ENCODE measurements around the gene BRAT1.
"Not testable (repeated sequence)": the region's sequence is repeated elsewhere in the genome, so short reads cannot be mapped to it uniquely, and the experiment has no call there.

Gene BRAT1

DNA sequence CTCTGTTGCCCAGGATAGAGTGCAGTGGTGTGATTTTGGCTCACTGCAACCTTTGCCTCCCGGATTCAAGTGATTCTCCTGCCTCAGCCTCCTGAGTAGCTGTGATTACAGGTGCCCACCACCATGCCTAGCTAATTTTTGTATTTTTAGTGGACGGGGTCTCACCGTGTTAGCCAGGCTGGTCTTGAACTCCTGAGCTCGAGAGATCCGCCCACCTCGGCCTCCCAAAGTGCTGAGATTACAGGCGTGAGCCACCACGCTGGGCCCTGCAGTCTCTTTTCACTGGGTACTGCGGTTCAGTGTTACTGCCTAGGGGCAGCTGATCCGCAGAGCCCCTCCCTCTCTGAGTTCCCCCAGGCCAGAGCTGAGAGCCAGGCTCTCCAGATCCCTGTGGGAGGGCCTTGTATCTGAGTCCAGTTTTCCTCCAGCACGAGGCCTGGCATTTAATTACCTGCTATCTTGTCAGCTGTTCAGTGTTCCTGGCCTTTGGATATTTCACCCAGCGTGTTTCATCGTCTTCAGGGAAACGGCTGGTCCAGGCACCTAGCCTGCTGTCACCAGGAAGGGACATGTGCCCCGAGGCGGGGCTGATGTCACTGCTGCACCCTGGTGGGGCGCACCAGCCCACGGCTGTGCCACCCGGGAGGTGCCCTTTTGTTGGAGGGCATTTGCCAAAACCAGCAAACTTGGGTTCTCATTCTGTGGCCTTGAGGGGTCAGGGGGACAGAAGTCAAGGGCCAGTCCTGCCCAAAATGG lies 19.3 kb downstream of the BRAT1 start:
- DNase-seq, result not testable (repeated sequence)

- not testable (repeated sequence) for DNase-seq
Measured at GRCh38 chr7:2534214-2534613, 21.1 kb downstream of the BRAT1 start.

- DNase-seq, result not testable (repeated sequence)
Measured at GRCh38 chr7:2533566-2533965, 21.8 kb downstream of the BRAT1 start.

GRCh38 chr7:2532816-2533215 lies 22.5 kb downstream of the BRAT1 start:
- not testable (repeated sequence) for DNase-seq

DNA sequence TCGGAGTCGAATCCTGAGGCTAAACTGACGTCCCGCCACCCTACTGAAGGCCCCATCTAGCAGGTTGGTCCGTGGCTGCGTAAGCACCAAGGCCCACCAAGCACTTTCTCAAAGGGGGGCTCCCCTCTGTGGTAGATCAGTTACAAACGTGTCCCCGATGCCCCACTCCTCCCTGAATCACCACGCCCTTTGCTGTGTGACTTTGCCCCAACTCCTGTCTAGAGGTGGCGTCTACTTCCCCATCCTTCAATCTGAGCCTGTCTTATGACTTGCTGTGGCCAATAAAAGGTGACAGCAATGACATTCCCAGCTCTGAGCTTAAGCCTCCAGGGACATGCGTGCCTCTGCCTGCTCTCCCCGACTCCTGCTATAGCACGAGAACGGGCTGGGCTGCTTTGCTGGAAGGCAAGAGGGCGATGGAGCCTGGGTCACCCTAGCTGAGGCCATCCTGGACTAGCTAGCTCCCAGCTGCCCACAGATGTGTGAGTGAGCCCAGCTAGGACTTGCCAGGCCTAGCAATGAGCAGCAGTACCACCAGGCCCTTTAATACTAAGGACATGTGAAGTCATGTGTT lies 23.0 kb downstream of the BRAT1 start:
- DNase-seq, result not testable (repeated sequence)

GRCh38 chr7:2531796-2532110 lies 23.6 kb downstream of the BRAT1 start:
- not testable (repeated sequence) for DNase-seq

DNA sequence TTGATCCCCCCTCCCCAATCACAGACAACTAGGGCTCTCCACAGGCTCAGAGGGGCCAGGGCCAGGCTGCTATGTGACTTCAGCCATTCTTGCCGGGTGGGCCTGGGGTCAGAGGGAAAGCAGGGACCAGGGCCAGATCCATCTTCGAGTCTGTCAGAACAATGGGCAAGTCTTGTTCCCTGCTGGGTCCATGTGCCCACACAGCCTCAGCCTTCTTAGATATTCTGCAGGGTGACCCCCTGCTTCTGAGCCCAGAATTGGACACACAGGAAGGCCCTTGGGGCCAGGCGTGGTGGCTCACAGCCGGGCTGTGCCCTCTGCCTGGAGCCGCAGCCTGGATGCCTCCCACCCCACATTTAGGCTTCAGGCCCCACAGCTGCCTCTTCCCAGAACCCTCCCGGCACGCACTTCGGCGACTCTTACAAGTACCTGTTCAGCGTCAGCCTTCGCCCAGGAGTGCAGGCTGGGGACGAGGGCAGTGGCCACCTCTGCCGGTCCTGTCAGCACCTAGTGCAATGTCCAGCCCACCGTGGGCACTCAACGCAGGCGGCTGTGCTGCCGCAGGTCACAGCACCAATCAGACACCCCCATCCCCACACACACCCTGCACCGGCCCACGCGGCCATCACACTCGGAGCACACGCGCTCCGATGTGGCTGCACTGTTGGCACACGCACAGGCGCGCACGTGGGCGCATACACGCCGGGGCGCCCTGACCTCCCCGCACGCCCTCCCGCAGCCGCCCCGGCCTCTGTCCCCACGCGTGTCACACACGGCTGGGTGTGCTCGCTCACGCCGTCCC lies 24.1 kb downstream of the BRAT1 start:
- not testable (repeated sequence) for DNase-seq

GRCh38 chr7:2530071-2530987 lies 25.0 kb downstream of the BRAT1 start:
- no peak for DNase-seq

- no peak for DNase-seq
Measured at GRCh38 chr7:2529161-2530070, 25.9 kb downstream of the BRAT1 start.

DNA sequence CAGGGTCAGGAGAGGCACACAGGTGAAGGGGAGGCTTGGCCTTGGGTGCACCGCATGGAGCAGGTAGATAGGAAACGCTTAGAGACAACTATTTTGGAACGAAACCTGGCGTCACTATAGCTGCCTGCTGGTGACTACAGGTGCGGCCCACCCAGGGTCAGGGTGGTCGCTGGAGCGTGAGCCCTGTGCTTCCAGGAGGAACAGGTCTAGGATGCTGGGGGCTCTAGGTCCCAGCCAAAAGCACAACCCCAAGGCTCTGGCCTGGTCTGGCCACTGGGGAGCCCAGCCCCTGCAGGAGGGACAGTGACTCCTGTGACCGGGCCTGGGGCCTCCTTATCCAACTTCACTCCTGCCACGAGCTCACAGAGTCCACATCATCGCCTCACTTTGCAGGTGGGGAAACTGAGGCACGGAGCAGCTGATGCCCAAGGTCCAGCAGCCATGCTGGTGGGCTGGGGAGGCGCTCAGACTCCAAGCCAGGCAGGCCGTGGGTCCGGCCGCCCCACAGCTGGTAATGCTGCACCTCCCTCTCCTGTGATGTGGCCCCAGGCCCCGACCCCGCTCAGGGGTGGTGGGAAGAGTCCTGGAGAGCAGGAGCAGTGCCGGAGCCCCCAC lies 26.7 kb downstream of the BRAT1 start:
- no peak for DNase-seq

DNA sequence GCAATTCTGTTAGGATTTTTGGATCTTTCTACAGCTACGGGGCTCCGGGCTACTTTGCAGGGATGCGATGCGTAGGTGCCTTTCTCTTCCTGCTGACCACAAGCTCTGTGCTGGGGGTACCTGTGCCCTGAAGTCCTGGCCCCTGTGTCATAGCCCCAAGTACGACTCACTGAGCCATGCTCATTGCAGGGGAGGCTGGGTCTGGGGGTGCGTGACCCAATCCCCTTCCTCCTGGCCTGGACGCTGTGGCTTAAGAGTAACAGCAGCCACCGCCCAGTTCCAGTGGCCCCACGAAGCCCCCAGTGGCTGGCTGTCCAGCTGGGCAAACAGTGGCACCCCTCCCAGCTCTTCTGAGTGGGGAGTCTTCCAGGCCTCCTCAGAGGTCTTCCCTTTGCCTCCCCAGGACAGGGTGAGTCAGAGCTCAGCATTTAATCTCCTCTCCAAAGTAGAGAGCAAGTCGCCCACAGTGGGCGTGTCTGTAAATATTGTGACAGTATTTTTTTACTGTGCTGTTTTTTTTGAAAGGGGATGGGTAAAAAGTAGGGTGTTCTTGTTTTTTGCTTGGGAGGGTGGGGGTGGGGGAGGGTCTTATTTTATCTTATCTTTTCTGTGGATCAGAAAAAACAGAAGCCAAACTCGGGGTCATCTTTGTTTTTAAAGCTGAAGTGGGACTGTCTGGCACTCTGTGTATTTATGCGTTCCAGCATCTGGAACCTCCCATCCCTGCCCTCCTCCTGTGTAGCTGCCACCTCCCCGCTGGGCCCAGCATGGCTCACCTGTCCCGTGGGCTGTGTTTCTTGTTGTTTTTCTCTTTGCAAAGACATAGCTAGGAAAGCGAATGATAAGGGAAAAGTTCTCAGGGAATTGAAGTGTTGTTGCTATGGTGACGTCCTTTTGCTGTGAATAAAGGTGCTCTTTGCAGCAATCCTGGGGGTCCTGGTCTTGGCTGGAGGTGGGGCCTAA lies 27.5 kb downstream of the BRAT1 start:
- peak; percentile 21 for DNase-seq

DNA sequence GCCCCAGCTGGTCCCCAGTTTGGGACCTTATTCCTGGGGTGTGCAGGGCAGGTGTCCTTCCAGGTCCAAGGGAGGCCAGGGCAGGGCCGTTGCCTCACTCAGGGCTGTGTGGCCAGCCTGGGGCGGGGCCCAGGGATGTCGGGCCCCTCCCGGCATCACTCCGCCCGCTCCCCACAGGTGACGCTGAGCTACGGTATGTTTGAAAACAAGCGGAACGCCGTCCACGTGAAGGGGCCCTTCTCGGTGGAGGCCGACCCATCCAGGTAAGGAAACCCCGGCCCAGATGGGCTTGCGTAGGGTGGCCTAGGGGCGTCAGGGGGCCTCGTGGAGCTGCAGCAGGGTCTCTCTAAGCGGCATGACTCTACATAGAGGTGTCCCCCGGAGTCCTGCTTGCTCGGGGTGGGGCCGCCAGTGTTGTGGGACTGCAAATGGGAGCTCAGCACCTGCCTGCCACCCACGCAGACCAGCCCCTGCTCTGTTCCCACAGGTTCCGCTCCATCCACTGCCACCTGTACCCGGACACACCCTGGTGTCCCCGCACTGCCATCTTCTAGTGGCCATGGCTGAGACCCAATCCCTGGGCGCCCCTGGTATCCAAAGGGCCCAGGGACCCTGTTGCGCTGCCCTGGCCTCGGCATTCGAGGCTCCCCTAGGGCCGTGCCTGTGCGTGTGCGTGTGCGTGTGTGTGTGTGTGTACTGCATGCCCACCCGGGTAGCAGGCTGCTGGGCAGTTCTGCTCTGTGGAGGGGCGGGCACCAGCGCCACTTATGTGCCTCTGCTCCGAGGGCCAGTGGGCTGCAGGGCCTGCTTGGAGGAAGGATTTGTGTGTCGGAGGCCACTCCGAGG lies 28.4 kb downstream of the BRAT1 start:
- no peak for DNase-seq

GRCh38 chr7:2525658-2526630 lies 29.4 kb downstream of the BRAT1 start:
- DNase-seq, result peak; percentile 18

DNA sequence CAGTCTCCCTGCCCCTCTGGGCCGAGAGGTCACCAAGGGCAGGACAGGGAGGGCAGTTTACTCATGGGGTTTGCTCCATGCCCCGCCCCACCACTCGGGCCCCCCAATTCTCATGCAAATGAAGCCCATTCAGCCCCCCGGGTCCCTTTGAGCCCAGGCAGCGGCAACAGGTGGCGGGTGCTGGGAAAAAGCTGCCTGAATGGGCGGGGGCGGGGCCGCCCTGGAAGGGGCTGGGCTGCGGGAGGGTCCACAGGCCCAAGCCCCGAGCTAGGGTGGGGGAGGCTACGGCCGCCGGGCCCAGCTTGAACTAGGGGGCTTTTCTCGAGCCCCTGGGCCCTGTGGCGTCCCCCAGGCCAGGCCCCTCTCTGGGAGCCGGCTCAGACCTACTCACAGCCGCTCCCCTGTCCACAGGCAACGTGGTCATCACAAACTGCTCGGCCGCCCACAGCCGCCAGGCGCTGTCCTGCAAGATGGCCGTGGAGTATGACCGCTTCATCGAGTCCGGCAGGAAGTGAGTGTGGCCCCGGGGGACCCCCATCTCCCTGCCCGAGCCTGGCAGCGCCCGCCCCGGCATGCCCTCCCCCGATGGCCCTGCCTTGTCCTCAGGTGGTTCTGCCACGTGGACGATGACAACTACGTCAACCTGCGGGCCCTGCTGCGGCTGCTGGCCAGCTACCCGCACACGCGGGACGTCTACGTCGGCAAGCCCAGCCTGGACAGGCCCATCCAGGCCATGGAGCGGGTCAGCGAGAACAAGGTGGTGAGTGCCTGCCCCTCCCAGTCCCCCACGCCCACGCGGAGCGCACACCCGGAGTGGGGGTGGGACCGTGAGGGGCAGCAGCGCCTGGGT lies 30.3 kb downstream of the BRAT1 start:
- peak; percentile 49 for DNase-seq

- DNase-seq, result peak; percentile 98
Measured at GRCh38 chr7:2523941-2524807, 31.1 kb downstream of the BRAT1 start.

GRCh38 chr7:2523461-2523936 lies 31.8 kb downstream of the BRAT1 start:
- peak; percentile 63 for DNase-seq
